ENCODE measurements around the gene MRPL17. TPM values are rescaled to one million over a fixed set of nuclear protein-coding genes. Genes with fewer than 3 reads are reported as not detected.

Gene MRPL17
- total RNA-seq, 1 experiment from 2014 or later: 75.0 TPM

DNA sequence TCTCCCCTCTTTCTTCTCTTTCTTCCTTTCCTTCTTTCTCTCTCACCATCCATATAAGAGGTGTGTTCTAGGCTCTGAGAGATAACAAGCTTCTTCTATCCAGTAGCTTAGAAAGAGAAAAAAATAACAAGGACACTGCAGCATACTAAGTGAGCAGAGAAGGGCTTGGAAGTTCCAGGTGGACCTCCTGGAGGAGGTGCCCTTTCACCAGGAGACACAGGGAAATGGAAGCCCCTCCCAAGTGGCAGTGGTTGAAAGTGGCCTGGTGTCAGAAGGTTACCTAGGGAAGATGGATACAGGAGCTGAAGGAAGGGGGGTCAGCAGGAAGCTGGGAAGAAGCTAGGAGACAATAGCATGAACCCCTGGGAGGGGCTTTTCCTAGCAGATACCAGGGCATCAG lies 33.0 kb downstream of the MRPL17 start (continued):
- TF ChIP-seq, protein P1, sequence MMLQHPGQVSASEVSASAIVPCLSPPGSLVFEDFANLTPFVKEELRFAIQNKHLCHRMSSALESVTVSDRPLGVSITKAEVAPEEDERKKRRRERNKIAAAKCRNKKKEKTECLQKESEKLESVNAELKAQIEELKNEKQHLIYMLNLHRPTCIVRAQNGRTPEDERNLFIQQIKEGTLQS (IDR thresholded peaks at IDR 0.05): no peak
- TF ChIP-seq ZBTB33 (IDR thresholded peaks at IDR 0.05; ENCODE audit: extremely low read depth, insufficient replicate concordance, low read length): no peak
- TF ChIP-seq TCF7L2 (IDR thresholded peaks at IDR 0.05; ENCODE audit: borderline replicate concordance, extremely low read depth, insufficient read depth, insufficient read length): no peak
- no peak for TF ChIP-seq CTCF (IDR thresholded peaks at IDR 0.05 in 2 of 3, conservative IDR thresholded peaks at IDR 0.05 in 1 of 3; ENCODE audit: borderline replicate concordance in 1 of 3, insufficient read depth in 1 of 3, low read depth in 2 of 3, low read length in 2 of 3)
- TF ChIP-seq SP1 (IDR thresholded peaks at IDR 0.05; ENCODE audit: low read depth): no peak

GRCh38 chr11:6648501-6648900 lies 34.6 kb downstream of the MRPL17 start:
- DNase-seq (ENCODE audit: low read depth, low spot score): no peak
- Histone ChIP-seq H3K9me3 (ENCODE audit: control insufficient read depth in 1 of 2, insufficient read depth in 1 of 2, low read depth in 1 of 2, low read length in 2 of 2) (no peaks in the 10 kb centered on the region), H3K9me2 (ENCODE audit: insufficient read depth) (no peaks in the 10 kb centered on the region), H3K36me3 (ENCODE audit: control insufficient read depth in 1 of 2, insufficient read depth in 2 of 2, low read length in 2 of 2) (no peaks in the 10 kb centered on the region), H3K4me1 (ENCODE audit: control insufficient read depth in 1 of 2, insufficient read depth in 2 of 2, low read length in 2 of 2) (peaks cover 0 to 7% of the 10 kb centered on the region in 2 experiments; a peak in 2 of 4 replicates), H3K4me3 (replicated peaks in 1 of 2; ENCODE audit: low read depth in 1 of 2, low read length in 2 of 2) (no peak overlapping the region), H3K27ac (ENCODE audit: low read depth, low read length) (no peak overlapping the region), H3K79me2 (ENCODE audit: insufficient read depth, low read length) (no peaks in the 10 kb centered on the region), H2AFZ (ENCODE audit: low read depth, low read length, poor library complexity, severe bottlenecking) (no peak overlapping the region), H3K9ac (ENCODE audit: low read length) (no peak overlapping the region), H3K4me2 (ENCODE audit: low read length) (no peak overlapping the region), H3K27me3 (ENCODE audit: insufficient read depth, low read length) (peaks cover 32% of the 10 kb centered on the region; the same call in 1 of the 2 replicates), H4K20me1 (ENCODE audit: insufficient read depth) (no peaks in the 10 kb centered on the region)
- ChIA-PET POLR2A (no interaction called here), RAD21 (ENCODE audit: low non-redundant PET in 1 of 2, low total read pairs in 2 of 2, uncharacterized antibody in 2 of 2, unreplicated experiment in 2 of 2) (no interaction called here), CTCF (no interaction called here)
- ATAC-seq: no peak
- intact Hi-C loops (cut with micrococcal nuclease): no loop called here
- TF ChIP-seq ZNF274 (IDR thresholded peaks at IDR 0.05; ENCODE audit: low read depth, low read length): no peak
- no peak for TF ChIP-seq ELF1 (IDR thresholded peaks at IDR 0.05; ENCODE audit: borderline replicate concordance, low read depth)
- no TSS peak for BruUV-seq (replicated peaks)
